HL-60 (cell line): ENCODE results near the gene EARS2.

ENCODE experiments used
- GABPA ChIP-seq: IDR thresholded peaks from 2 replicates; pipeline ENCODE4 v1.6.1; 2012; ENCODE audit warnings: low read depth
- POLR2AphosphoS5 ChIP-seq: IDR thresholded peaks from 2 replicates; pipeline ENCODE4 v1.6.1; 2012; ENCODE audit warnings: low read depth
- SPI1 ChIP-seq: IDR thresholded peaks from 2 replicates; pipeline ENCODE4 v1.6.1; 2012; ENCODE audit warnings: low read depth, mild to moderate bottlenecking, borderline replicate concordance
- TF ChIP-seq, protein P1 (sequence below): IDR thresholded peaks from one replicate; pipeline ENCODE4 v1.5.1; 2011; ENCODE audit warnings: low read length, control low read depth, inconsistent platforms; ENCODE audit not compliant: insufficient read depth
- TF ChIP-seq, protein P2 (sequence below): IDR thresholded peaks from 2 replicates; pipeline ENCODE4 v1.6.1; 2012; ENCODE audit warnings: low read depth; ENCODE audit not compliant: insufficient replicate concordance

DNA sequence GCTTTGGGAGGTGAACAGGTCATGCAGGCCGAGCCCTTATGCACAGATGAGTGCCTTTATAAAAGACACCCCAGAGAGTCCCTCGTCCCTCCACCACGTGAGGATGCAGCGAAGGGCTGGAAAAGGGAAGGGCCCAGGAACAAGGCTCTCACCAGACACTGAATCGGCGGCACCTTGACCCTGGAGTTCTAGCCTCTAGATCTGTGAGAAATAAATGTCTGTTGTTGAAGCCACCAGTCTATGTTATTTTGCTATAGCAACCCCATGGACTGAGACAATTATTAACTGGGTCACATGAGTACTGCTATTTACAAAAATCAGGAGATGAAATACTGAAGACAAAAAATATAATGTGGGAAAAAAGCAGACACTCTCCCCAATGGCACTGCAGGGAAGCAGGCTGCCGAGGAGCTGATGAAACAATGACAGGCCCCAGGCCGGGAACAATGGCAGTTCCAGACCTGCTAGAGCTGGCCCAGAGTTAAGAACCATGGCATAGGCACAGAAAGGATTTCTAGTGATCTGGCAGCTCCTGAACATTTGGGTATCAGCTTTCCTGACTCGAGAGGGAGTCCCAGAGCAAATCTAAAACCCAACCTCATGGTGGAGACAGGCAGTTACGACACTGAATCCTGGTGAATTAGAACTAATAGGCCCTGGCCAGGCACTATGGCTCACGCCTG is 29.0 kb downstream of the EARS2 start:
- TF ChIP-seq, protein P1, sequence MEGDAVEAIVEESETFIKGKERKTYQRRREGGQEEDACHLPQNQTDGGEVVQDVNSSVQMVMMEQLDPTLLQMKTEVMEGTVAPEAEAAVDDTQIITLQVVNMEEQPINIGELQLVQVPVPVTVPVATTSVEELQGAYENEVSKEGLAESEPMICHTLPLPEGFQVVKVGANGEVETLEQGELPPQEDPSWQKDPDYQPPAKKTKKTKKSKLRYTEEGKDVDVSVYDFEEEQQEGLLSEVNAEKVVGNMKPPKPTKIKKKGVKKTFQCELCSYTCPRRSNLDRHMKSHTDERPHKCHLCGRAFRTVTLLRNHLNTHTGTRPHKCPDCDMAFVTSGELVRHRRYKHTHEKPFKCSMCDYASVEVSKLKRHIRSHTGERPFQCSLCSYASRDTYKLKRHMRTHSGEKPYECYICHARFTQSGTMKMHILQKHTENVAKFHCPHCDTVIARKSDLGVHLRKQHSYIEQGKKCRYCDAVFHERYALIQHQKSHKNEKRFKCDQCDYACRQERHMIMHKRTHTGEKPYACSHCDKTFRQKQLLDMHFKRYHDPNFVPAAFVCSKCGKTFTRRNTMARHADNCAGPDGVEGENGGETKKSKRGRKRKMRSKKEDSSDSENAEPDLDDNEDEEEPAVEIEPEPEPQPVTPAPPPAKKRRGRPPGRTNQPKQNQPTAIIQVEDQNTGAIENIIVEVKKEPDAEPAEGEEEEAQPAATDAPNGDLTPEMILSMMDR, result no peak
- TF ChIP-seq, protein P2, sequence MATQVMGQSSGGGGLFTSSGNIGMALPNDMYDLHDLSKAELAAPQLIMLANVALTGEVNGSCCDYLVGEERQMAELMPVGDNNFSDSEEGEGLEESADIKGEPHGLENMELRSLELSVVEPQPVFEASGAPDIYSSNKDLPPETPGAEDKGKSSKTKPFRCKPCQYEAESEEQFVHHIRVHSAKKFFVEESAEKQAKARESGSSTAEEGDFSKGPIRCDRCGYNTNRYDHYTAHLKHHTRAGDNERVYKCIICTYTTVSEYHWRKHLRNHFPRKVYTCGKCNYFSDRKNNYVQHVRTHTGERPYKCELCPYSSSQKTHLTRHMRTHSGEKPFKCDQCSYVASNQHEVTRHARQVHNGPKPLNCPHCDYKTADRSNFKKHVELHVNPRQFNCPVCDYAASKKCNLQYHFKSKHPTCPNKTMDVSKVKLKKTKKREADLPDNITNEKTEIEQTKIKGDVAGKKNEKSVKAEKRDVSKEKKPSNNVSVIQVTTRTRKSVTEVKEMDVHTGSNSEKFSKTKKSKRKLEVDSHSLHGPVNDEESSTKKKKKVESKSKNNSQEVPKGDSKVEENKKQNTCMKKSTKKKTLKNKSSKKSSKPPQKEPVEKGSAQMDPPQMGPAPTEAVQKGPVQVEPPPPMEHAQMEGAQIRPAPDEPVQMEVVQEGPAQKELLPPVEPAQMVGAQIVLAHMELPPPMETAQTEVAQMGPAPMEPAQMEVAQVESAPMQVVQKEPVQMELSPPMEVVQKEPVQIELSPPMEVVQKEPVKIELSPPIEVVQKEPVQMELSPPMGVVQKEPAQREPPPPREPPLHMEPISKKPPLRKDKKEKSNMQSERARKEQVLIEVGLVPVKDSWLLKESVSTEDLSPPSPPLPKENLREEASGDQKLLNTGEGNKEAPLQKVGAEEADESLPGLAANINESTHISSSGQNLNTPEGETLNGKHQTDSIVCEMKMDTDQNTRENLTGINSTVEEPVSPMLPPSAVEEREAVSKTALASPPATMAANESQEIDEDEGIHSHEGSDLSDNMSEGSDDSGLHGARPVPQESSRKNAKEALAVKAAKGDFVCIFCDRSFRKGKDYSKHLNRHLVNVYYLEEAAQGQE, result no peak
- TF ChIP-seq POLR2AphosphoS5 (no peak), SPI1 (no peak), GABPA (no peak)
